Colonic mucosa (tissue), 4 donors: ENCODE measurements around the gene SGPL1. TPM values are rescaled to one million over a fixed set of nuclear protein-coding genes. Genes with fewer than 3 reads are reported as not detected.

Experiments used
- DNase-seq: peaks from one replicate; pipeline ENCODE4 v3.0.0-alpha.2; 2020
- H3K27ac ChIP-seq: fragments of 200-600 bp; one replicate; pipeline ENCODE4 v1.8.0; 2021
- H3K27me3 ChIP-seq: fragments of 200-600 bp; one replicate; pipeline ENCODE4 v1.8.0; 2021
- H3K36me3 ChIP-seq: fragments of 200-600 bp; one replicate; pipeline ENCODE4 v1.8.0; 2021
- H3K4me1 ChIP-seq: fragments of 200-600 bp; one replicate; pipeline ENCODE4 v1.8.0; 2021; ENCODE audit warnings: mild to moderate bottlenecking
- H3K4me3 ChIP-seq: fragments of 200-600 bp; one replicate; pipeline ENCODE4 v1.8.0; 2021
- H3K9ac ChIP-seq, 2 donors: one replicate each; pipeline ENCODE4 v1.7.0; 2013; ENCODE audit warnings: control low read depth in 2 of 2, low read depth in 2 of 2, low read length in 2 of 2
- H3K9me3 ChIP-seq: fragments of 200-600 bp; one replicate; pipeline ENCODE4 v1.8.0; 2021
- CTCF ChIP-seq: fragments of 200-600 bp; IDR thresholded peaks from one replicate; pipeline ENCODE4 v1.8.0; 2022; ENCODE audit warnings: antibody characterized with exemption, mild to moderate bottlenecking
- intact Hi-C: fragments of 100-400 bp; cut with DNase I; formaldehyde crosslinking; loops from one replicate; pipeline ENCODE4 v1.14.1; 2022
- total RNA-seq, 2 donors: library from RNA; stranded (reverse); fragmentation: NEBNext Ultra II Directional in 1 of 2; extraction: Animal tissue kit (Norgen Biotek cat#: 25700) in 1 of 2; gene quantifications; one replicate each; pipeline ENCODE4 v1.2.1, GENCODE V29; 2021
- donor health status: healthy.
- donor health status: DM: no; HTN: no; CAD: no.
- donor health status: DM: no; HTN: no; CAD: no.

The SGPL1 gene
- total RNA-seq, 2 donors from 2014 or later = 59.8 to 67.6 TPM

- peak overlapping the region in 1 of 2 donors; percentile 34 for H3K9ac ChIP-seq
- no peaks in the 10 kb centered on the region for H3K27me3 ChIP-seq
- no peaks in the 10 kb centered on the region for H3K9me3 ChIP-seq
- no peak overlapping the region for H3K27ac ChIP-seq
- TF ChIP-seq CTCF = no peak
- H3K4me1 ChIP-seq = no peaks in the 10 kb centered on the region
- intact Hi-C loops = no loop called here
- no peak for DNase-seq
- no peak overlapping the region for H3K4me3 ChIP-seq
- H3K36me3 ChIP-seq = no peaks in the 10 kb centered on the region
Measured at GRCh38 chr10:70899096-70899495, 83.3 kb downstream of the SGPL1 start.

GRCh38 chr10:70901276-70901878 is 85.6 kb downstream of the SGPL1 start:
- H3K9me3 ChIP-seq = no peaks in the 10 kb centered on the region
- no peak for DNase-seq
- H3K4me1 ChIP-seq = no peaks in the 10 kb centered on the region
- intact Hi-C loops = loop anchor here (5.0 kb wide), 2 partner anchors 306 to 386 kb away; no protein-coding TSS in a partner anchor
- H3K27me3 ChIP-seq = no peaks in the 10 kb centered on the region
- H3K4me3 ChIP-seq = no peak overlapping the region
- TF ChIP-seq CTCF = no peak
- no peak overlapping the region for H3K27ac ChIP-seq
- no peak overlapping the region for H3K9ac ChIP-seq
- H3K36me3 ChIP-seq = no peaks in the 10 kb centered on the region

DNA sequence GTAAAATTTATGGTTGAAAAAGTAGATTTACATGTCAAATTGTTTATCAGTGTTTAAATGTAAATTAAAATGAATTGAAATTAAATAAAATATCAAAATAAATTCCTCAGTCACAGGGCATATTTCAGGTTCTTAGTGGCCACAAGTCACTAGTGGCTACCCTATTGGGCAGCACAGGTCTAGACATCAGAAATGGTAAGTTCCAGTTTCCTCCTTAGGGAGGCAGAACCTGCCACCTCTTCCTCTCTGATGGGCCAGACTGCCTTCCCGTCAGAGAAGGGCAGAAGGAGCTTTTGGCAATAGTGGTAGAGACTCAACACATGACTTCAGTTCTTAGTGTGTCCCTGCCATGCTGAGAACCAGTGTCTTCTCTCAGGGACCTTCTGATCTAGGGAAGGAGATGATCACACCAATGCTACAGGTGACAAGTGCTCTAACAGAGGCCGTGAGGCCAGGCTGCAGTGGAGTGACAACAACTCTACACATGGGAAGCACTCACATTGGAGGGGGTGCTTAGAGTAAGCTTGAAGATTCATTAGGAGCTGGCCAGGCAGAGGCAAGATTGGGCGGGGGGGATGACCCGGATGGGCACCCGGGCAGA is 87.0 kb downstream of the SGPL1 start:
- Histone ChIP-seq H3K9ac (no peak overlapping the region), H3K27ac (no peak overlapping the region), H3K36me3 (no peaks in the 10 kb centered on the region), H3K4me3 (no peak overlapping the region), H3K4me1 (no peaks in the 10 kb centered on the region), H3K9me3 (no peaks in the 10 kb centered on the region), H3K27me3 (no peaks in the 10 kb centered on the region)
- no peak for TF ChIP-seq CTCF
- no peak for DNase-seq
- intact Hi-C loops = loop anchor here (5.0 kb wide), 2 partner anchors 305 to 385 kb away; no protein-coding TSS in a partner anchor

DNA sequence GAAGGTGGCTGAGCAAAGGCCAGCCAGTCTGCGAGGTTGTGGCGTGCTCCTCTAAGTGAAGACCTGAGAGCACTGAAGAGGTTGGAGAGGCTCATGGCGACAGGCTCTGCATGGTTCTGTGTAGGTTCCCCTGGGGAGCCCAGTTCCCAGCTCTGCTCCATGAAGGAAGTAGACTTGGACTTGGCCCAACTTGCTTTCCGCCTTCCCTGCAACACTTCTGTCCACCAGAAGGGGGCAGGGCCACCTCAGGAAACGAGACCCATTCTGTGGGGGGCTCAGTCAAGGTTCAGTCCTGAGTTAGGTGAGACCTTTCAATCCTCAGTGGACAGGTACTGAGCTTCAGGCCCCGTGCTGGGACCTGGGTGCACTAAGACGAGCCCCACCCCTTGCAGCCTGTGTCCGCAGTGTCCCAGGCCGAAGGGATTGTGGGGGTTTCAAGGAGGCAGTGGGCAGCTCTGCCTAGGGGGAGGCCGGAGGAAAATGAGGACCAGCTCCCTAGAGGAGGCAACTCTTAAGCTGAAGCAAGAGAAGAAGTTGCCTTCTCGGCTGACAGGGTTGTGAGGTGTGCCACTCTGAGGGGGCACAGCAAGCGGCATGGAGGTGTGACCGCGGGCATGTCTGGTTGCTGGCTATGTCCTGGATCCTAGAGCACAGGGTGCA is 87.6 kb downstream of the SGPL1 start:
- Histone ChIP-seq H3K9me3 (no peaks in the 10 kb centered on the region), H3K36me3 (no peaks in the 10 kb centered on the region), H3K4me1 (no peaks in the 10 kb centered on the region), H3K27me3 (no peaks in the 10 kb centered on the region), H3K4me3 (no peak overlapping the region), H3K9ac (no peak overlapping the region), H3K27ac (no peak overlapping the region)
- DNase-seq = peak; percentile 59
- intact Hi-C loops = loop anchor here (5.0 kb wide), 2 partner anchors 304 to 384 kb away; no protein-coding TSS in a partner anchor
- peak; percentile 86 for TF ChIP-seq CTCF

DNA sequence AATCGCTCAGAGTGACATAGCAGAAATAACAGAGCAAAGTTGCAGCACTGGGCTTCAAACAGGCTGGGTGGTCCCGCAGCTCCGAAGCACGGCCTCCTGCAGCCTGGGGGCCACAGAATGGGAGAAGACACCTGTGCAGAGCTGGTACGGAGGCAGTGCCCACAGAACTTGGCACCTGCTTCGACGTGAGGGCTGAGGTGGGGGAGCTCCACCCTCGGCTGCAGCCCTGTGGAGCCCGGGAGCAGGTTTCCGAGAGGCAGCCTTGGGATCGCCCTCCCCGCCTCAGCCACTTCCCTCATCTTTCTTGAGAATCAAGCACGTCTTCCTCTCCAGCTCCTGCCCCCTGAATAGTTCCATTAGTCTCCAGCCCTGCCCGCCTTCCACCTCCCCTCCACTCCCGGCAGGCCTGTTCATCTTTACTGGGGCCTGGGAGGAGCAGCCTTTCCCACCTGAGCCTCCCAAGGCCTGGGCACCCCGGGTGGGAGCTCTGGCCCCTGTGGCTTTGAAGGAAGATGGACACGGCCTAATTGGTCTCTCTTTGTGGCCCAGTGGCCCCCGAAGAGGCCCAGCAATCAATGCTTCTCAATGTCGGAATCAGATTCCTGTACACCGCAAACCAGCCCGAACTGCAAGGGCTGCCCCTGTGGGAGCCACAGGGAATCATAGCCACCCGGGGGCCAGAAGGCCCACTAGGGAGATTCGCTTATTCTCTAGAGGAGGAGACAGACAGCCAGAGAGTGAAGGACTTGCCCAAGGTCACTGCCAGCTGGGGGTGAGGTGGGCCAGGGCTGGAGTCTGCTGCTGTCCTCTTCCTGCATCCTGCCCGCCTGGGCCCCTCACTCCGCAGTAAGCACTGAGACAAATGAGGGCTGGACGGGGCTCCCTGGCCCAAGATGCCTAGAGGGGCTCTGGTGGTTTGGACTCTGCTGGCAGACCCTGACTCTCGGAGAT is 89.6 kb downstream of the SGPL1 start:
- intact Hi-C loops = no loop called here
- no peak for DNase-seq
- no peaks in the 10 kb centered on the region for H3K9me3 ChIP-seq
- H3K9ac ChIP-seq = no peak overlapping the region
- no peaks in the 10 kb centered on the region for H3K4me1 ChIP-seq
- no peak overlapping the region for H3K27ac ChIP-seq
- no peak overlapping the region for H3K4me3 ChIP-seq
- H3K27me3 ChIP-seq = no peaks in the 10 kb centered on the region
- no peaks in the 10 kb centered on the region for H3K36me3 ChIP-seq
- no peak for TF ChIP-seq CTCF
